ENCODE measurements around the gene CKAP2L. TPM values are rescaled to one million over a fixed set of nuclear protein-coding genes. Genes with fewer than 3 reads are reported as not detected.

CKAP2L gene
- total RNA-seq, 4 donors from 2014 or later = 1.7 to 9.1 (median 3.2) TPM

DNA sequence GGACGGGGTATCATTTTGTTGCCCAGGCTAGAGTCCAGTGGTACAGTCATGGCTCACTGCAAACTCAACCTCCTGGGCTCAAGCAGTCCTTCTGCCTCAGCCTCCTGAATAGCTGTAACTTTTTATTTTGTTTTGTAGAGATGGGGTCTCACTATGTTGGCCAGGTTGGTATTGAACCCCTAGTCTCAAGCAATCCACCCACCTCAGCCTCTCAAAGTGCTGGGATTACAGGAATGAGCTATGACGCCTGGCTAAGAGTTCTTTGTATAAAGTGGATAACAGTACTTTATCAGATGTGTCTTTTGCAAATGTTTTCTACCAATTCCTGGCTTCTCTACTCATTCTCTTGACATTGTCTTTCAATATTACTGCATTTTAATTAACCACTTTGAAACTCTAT lies 60.7 kb downstream of the CKAP2L start:
- H3K27ac ChIP-seq = no peak overlapping the region
- no peaks in the 10 kb centered on the region for H3K27me3 ChIP-seq
- no peaks in the 10 kb centered on the region for H3K4me1 ChIP-seq
- no peaks in the 10 kb centered on the region for H3K9me3 ChIP-seq
- TF ChIP-seq EP300 (IDR thresholded peaks at IDR 0.05) (no peak), POLR2AphosphoS5 (IDR thresholded peaks at IDR 0.05) (no peak), POLR2A (IDR thresholded peaks at IDR 0.05) (no peak)
- TF ChIP-seq, protein P1, sequence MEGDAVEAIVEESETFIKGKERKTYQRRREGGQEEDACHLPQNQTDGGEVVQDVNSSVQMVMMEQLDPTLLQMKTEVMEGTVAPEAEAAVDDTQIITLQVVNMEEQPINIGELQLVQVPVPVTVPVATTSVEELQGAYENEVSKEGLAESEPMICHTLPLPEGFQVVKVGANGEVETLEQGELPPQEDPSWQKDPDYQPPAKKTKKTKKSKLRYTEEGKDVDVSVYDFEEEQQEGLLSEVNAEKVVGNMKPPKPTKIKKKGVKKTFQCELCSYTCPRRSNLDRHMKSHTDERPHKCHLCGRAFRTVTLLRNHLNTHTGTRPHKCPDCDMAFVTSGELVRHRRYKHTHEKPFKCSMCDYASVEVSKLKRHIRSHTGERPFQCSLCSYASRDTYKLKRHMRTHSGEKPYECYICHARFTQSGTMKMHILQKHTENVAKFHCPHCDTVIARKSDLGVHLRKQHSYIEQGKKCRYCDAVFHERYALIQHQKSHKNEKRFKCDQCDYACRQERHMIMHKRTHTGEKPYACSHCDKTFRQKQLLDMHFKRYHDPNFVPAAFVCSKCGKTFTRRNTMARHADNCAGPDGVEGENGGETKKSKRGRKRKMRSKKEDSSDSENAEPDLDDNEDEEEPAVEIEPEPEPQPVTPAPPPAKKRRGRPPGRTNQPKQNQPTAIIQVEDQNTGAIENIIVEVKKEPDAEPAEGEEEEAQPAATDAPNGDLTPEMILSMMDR (IDR thresholded peaks at IDR 0.05) = no peak
- 74% methylated on average over 2 of the region's 2 CpGs for WGBS
- H3K4me3 ChIP-seq = no peak overlapping the region
- no peaks in the 10 kb centered on the region for H3K36me3 ChIP-seq
- no peak for DNase-seq (ENCODE audit: low spot score in 2 of 2)

DNA sequence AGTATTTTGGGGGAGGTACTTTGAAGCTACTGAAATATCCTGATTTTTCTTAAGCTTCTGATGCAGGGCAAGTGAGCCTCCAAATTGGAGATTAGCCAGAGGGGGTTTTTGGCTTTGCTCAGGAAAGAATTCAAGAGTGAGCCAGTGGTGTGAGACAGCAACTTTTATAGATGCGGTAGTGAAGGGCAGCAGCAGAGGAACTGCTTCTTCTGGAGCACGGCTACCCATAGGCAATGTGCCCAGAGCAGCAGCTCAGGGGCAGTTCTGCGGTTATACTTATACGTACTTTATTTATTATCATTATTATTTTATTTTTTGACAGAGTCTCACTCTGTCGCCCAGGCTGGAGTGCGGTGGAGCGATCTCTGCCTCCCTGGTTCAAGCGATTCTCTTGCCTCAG lies 63.4 kb downstream of the CKAP2L start:
- Histone ChIP-seq H3K4me3 (no peak overlapping the region), H3K36me3 (no peaks in the 10 kb centered on the region), H3K27ac (no peak overlapping the region), H3K9me3 (no peaks in the 10 kb centered on the region), H3K27me3 (no peaks in the 10 kb centered on the region), H3K4me1 (no peaks in the 10 kb centered on the region)
- TF ChIP-seq POLR2A (IDR thresholded peaks at IDR 0.05) (no peak), EP300 (IDR thresholded peaks at IDR 0.05) (no peak), POLR2AphosphoS5 (IDR thresholded peaks at IDR 0.05) (no peak)
- TF ChIP-seq, protein P1 (IDR thresholded peaks at IDR 0.05) = no peak
- peak; percentile 28 to 67 for DNase-seq (ENCODE audit: low spot score in 2 of 2)
- 89% methylated on average over 8 of the region's 8 CpGs for WGBS

DNA sequence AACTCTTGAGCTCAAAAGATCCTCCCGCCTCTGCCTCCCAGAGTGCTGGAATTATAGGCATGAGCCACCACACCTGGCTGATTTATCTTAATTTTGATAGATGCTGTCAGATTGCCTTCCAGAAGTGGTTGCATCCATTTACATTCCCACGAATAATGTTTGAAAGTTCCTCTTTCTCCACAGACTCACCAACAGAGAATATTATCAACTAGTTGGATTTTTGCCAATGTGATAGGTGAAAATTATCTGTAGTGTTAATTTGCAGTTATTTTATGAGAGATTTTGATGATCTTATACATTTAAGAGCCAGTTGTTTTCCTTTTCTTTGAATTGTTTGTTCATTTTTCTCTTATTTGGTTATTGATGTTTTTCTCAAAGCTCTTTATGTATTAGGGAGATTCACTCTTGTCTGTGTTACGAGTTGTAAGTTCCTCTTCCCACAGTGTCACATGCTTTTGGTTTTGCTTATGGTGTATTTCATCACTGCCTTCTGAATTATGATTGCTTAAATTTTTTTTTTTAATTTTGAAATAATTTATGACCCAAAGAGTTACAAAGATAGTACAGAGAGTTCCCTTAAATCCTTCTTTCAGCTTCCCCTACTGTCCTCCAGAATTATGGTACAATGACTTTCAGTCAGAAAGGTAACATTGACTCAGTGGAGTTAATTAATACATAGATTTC lies 64.3 kb downstream of the CKAP2L start:
- WGBS = 68% methylated on average over 3 of the region's 3 CpGs
- Histone ChIP-seq H3K4me1 (no peaks in the 10 kb centered on the region), H3K4me3 (no peak overlapping the region), H3K27me3 (no peaks in the 10 kb centered on the region), H3K9me3 (no peaks in the 10 kb centered on the region), H3K36me3 (no peaks in the 10 kb centered on the region), H3K27ac (no peak overlapping the region)
- TF ChIP-seq, protein P1 (IDR thresholded peaks at IDR 0.05) = no peak
- no peak for DNase-seq (ENCODE audit: low spot score in 2 of 2)

- no peaks in the 10 kb centered on the region for H3K4me1 ChIP-seq
- H3K4me3 ChIP-seq = no peak overlapping the region
- TF ChIP-seq EP300 (IDR thresholded peaks at IDR 0.05) (no peak), POLR2A (IDR thresholded peaks at IDR 0.05) (no peak), POLR2AphosphoS5 (IDR thresholded peaks at IDR 0.05) (no peak)
- TF ChIP-seq, protein P1 (IDR thresholded peaks at IDR 0.05) = no peak
- H3K9me3 ChIP-seq = no peaks in the 10 kb centered on the region
- H3K27me3 ChIP-seq = no peaks in the 10 kb centered on the region
- H3K27ac ChIP-seq = no peak overlapping the region
- WGBS = 80% methylated on average over 3 of the region's 3 CpGs
- H3K36me3 ChIP-seq = no peaks in the 10 kb centered on the region
- no peak for DNase-seq (ENCODE audit: low spot score in 2 of 2)
Measured at GRCh38 chr2:112698834-112699515, 65.4 kb downstream of the CKAP2L start.

DNA sequence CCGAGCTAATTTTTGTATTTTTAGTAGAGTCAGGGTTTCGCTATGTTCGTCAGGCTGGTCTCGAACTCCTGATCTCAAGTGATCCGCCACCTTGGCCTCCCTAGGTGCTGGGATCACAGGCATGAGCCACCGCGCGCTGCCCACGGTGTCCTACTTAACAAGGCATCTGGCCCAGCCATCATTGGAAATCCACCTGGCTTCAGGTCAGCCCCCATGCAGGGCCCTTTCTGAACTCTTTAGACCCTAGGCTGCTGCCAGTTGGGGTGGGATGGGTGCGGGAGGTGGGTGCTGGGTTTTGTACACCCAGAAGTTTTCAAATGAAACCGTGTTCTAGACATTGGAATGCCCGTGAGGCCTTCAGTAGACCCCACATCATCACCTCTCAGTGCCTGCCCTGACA lies 70.2 kb downstream of the CKAP2L start:
- Histone ChIP-seq H3K27me3 (no peaks in the 10 kb centered on the region), H3K9me3 (no peaks in the 10 kb centered on the region), H3K4me1 (peaks cover 29% of the 10 kb centered on the region), H3K27ac (no peak overlapping the region), H3K4me3 (no peak overlapping the region), H3K36me3 (no peaks in the 10 kb centered on the region)
- no peak for TF ChIP-seq EP300 (IDR thresholded peaks at IDR 0.05)
- TF ChIP-seq POLR2A (IDR thresholded peaks at IDR 0.05) = no peak
- no peak for TF ChIP-seq POLR2AphosphoS5 (IDR thresholded peaks at IDR 0.05)
- TF ChIP-seq, protein P1 (IDR thresholded peaks at IDR 0.05) = no peak
- WGBS = 91% methylated on average over 12 of the region's 12 CpGs
- DNase-seq (ENCODE audit: low spot score in 2 of 2) = peak; percentile 3 to 69

Data from suprapubic skin (tissue), 4 donors.